ENCODE data around the gene YJU2.

DNA sequence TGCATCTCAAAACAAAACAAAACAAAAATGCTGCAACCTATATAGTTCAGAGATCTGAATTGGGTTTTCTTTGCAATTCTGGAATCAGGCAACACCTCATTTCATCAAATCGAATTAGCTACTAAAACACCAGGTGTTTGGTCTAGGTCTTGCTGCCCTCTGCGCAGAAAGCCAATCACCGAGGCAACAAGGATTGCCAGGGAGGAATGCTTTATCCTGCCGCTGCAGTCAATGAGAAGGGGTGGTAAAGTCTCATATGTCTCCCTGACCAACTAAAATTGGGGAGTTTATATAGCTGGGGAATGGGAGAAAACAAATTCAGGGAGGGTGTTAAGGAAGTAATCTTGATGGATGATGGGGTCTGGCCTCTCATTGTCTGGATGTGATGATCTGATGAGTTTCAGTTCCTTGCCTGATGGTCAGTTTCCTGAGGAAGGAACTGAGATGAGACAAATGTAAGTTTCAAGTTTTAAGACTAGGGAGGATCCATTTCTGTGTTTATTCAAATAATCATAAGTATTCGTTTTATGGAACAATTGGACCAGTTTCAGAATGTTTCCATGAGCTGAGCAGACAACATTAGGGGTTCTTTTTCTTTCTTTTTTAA, 5.0 kb upstream of the YJU2 start:
- TF ChIP-seq, protein P1, sequence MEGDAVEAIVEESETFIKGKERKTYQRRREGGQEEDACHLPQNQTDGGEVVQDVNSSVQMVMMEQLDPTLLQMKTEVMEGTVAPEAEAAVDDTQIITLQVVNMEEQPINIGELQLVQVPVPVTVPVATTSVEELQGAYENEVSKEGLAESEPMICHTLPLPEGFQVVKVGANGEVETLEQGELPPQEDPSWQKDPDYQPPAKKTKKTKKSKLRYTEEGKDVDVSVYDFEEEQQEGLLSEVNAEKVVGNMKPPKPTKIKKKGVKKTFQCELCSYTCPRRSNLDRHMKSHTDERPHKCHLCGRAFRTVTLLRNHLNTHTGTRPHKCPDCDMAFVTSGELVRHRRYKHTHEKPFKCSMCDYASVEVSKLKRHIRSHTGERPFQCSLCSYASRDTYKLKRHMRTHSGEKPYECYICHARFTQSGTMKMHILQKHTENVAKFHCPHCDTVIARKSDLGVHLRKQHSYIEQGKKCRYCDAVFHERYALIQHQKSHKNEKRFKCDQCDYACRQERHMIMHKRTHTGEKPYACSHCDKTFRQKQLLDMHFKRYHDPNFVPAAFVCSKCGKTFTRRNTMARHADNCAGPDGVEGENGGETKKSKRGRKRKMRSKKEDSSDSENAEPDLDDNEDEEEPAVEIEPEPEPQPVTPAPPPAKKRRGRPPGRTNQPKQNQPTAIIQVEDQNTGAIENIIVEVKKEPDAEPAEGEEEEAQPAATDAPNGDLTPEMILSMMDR (IDR thresholded peaks at IDR 0.05): no peak
- no peak for TF ChIP-seq POLR2A (IDR thresholded peaks at IDR 0.05)
